GM19455 (cell line): Measurements from ENCODE around the gene HEATR5A.
"Not testable (repeated sequence)": the region's sequence is repeated elsewhere in the genome, so short reads cannot be mapped to it uniquely, and the experiment has no call there.

Source experiments
- ATAC-seq: cut with Tn5 transposase; IDR thresholded peaks from one replicate; pipeline ENCODE4 v1.9.1; 2021; ENCODE audit not compliant: unreplicated experiment

Gene HEATR5A

DNA sequence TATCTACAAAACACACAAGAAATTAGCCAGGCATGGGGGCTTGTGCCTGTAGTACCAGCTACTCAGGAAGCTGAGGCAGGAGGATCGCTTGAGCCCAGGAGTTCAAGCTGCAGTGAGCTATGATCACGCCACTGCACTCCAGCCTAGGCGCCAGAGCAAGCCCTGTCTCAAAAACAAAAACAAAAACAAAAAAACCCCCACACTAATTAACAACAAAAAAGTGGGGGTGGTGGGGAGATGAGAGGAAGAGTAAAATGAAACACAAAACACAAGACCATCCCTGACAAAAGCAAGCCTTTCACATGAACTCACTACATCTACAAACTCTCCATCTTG lies 158.9 kb downstream of the HEATR5A start:
- no peak for ATAC-seq

DNA sequence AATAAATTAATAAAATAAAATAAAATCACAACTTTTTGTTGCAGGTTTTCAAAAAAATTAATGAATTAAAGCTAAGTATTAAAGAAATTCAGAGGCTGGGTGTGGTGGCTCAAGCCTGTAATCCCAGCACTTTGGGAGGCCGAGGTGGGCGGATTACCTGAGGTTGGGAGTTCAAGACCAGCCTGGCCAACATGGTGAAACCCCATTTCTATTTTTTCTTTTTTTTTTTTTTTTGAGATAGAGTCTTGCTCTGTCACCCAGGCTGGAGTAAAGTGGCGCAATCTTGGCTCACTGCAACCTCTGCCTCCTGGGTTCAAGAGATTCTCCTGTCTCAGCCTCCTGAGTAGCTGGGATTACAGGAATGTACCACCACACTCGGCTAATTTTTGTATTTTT lies 161.3 kb downstream of the HEATR5A start:
- ATAC-seq: not testable (repeated sequence)

DNA sequence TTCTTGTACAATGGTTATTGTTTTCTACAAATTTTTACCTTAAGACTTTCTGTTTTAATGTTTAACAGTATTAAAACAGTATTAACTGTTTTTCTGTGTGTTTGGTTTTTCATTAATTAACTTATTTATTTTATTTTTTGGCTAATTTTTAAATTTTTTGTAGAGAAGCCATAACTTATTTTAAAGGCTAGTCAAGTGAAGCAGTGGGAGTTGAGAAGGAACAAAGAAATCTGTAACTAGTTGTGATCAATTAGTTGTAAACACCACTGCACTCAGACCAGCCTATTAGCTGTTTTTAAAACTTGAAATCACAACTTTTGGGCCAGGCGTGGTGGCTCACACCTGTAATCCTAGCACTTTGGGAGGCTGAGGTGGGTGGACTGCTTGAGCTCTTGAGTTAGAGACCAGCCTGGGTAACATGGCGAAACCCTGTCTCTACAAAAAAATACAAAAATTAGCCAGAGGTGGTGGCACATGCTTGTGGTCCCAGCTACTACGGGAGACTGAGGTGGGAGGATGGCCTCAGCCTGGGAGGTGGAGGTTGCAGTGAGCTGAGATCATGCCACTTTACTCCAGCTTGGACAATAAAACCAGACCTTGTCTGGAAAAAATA lies 161.8 kb downstream of the HEATR5A start:
- ATAC-seq: no peak

DNA sequence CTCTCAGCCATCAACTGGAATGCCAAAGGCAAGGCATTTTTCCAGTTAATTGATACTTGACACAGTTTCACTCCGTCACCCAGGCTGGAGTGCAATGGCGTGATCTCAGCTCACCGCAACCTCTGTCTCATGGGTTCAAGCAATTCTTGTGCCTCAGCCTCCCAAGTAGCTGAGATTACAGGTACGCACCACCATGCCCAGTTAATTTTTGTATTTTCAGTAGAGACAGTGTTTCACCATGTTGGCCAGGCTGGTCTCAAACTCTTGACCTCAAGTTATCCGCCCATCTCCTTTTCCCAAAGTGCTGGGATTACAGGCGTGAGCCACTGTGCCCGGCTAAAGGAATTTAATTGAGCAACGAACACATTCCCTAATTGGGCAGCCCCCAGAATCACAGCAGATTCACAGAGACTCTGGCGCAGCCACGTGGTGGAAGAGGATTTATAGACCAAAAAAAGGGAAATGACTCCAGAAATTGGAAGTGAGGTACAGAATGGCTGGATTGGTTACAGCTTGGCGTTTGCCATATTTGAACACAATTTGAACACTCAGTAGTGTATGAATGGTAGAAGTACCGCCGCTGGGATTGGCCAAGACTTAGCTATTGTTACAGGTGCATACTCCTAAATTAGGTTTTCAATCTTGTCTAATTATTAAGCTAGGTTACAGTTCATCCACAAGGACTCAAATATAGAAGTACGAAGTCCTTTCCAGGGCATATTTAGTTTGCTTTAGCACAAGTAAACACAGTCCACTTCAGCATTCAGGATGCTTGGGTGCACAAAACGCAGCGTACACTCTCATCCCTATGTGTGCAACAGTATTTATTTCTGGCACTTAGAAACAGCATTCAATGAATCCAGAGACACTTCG lies 162.6 kb downstream of the HEATR5A start:
- not testable (repeated sequence) for ATAC-seq

DNA sequence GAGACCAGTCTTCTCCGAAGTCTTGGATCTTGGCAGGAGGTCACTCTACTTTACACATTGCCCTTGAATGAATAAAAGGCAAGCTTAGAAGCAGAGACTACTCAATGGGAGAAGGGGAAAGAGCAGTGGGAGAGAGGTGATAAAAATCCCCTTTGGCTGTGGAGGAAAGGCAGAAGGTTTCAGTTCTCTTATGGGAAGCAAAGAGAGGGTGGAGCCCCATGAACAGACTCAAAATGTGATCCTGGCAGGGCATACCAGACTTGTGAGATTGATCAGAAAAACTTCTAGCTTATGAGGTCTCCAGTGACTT lies 163.2 kb downstream of the HEATR5A start:
- ATAC-seq: no peak

DNA sequence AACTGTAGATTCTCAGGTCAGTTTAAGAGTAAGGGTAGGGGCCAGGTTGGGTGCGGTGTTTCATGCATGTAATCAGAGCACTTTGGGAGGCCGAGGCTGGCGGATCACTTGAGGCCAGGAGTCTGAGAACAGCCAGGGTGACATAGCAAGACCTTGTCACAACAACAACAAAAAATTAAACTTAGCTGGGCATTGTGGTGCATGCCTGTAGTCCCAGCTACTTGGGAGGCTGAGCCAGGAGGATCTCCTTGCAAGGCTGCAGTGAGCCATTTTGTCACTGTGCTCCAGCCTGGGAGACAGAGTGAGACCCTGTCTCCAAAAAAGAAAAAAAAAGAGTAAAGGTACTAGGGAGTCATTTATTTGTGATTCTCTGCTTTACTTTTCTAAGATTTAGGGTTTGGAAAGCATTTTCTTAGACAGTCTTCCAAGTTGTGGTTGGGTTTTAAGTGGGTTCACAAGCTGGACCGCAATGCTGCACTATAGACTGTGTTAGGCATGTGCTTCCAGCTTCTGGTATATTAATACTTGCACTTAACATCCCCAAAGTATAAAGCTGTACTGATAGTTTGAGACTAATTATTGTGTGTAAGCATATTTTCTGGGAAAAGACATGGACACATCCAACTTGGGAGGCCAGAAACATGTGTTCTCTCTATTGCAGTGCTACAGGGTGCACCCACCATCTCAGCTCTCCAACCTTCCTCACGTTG lies 163.7 kb downstream of the HEATR5A start:
- ATAC-seq: no peak

DNA sequence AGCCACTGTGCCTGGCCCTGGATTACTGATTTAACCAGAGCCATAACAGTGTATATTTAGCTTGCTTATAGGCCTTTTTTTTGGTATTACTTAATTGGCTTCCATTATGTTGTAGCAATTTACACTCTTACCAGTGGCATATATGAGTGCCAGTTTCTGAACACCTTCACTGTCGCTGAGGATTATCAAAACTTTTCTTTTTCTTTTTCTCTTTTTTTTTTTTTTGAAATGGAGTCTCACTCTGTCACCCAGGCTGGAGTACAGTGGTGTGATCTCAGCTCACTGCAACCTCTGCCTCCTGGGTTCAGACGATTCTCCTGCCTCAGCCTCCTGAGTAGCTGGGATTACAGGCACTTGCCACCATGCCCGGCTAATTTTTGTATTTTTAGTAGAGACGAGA lies 164.4 kb downstream of the HEATR5A start:
- ATAC-seq: not testable (repeated sequence)

DNA sequence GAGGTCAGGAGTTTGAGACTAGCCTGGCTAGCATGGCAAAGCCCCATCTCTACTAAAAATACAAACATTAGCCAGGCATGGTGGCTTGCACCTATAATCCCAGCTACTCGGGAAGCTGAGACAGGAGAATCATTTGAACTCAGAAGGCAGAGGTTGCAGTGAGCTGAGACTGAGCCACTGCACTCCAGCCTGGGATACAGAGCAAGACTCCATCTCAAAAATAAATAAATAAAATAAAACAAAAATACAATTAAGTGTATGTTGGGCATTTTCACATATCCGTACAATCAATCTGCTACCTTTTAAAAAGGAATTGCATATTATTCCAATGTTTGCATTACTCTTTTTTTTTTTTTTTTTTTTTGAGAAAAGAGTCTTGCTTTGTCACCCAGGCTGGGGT lies 165.1 kb downstream of the HEATR5A start:
- no peak for ATAC-seq

DNA sequence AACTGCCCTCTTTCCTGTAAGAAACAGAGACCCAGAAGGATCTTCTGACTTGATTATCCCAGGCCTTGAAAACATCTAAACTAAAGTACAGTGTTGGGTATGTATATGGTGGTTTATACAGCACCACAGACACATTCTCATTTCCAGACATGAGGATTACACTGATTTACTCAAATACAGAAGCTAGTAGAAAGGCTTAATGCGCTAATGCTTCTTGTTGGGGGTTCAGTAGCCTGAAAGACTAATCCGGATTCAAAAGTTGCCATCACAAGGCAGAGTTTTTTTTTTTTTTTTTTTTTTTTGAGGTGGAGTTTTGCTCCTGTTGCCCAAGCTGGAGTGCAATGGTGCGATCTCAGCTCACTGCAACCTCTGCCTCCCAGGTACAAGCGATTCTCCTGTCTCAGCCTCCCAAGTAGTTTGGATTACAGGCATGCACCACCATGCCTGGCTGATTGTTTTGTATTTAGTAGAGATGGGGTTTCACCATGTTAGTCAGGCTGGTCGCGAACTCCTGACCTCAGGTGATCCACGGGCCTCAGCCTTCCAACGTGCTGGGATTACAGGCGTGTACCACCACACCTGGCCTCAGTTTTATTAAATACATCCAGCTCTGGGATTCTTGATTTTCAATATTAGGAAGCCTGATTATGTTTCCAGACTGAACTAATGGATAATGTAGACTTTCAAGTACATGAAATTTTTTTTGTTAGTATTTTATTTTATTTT lies 166.4 kb downstream of the HEATR5A start:
- no peak for ATAC-seq

DNA sequence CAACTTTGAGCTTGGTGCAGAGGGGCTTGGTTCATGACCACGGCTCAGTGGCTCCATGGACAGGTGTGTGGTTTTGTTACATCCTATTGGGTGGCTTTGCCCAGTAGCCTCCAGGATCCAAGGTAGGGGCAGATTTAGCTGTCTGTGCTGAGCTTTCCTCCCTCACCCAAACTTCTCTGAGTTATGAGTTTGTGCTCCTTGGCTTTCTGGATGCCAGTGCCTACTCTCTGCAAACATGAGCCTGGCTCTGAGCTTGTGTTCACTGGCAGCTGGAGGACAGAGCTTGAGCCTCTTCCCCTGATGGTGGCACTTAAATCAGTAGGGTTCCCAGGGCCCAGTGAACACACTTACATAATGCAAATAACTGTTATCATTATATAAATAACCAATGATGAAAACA lies 167.5 kb downstream of the HEATR5A start:
- no peak for ATAC-seq

DNA sequence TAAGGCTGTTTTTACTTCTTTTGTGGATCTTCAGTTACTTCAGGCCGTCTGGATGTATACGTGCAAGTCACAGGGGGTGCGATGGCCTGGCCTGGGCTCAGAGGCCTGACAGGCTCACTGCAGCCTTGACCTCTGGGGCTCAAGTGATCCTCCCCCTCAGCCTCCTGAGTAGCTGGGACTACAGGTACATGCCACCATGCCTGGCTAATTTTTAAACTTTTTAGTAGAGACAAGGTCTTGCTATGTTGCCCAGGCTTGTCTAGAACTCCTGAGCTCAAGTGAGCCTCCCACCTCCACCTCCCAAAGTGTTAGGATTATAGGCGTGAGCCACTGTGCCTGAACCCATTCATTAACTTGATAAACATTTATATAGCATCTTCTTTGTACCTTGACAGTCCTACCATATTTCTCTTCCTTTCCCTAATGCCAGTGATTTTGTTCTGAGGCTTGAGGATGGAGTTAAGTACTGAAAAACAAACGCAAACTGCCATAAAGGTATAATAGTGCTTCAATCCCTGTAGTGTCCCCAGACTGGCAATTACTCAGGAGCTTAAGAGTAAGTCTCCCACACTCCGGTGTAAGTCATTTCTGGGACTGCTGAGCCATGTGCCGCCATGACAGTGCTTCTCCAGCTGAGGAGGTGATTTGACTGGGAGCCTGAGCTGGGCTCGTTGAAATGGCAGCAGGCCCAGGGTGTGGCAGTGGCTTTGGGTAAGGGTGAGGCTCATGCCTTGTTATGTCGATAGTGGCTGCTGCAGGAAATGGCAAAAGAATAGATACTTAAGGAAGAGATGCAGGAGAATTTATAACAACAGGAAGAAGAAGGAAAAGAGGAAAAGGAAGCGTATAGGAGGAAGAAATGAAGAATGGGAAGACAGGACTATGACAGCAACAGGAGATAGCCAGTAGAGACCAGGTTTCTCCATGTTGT lies 169.1 kb downstream of the HEATR5A start:
- no peak for ATAC-seq

DNA sequence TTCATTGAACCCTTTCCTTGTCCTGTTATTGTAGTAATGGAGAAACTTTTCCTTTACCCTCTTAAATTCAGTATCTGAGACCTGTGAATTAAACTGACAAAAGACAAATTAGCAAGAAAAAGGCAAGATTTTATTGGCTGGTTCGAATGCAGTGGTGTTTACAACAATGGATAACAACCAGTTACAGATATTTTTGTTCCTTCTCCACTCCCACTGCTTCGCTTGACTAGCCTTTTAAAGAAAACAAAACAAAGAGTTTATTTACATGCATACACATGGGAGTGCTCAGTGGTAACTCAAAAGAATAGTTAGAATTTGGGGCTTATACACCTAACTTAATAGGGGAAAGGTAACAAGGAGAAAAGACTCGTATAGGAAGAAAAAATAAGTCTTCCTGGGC lies 175.7 kb downstream of the HEATR5A start:
- no peak for ATAC-seq

DNA sequence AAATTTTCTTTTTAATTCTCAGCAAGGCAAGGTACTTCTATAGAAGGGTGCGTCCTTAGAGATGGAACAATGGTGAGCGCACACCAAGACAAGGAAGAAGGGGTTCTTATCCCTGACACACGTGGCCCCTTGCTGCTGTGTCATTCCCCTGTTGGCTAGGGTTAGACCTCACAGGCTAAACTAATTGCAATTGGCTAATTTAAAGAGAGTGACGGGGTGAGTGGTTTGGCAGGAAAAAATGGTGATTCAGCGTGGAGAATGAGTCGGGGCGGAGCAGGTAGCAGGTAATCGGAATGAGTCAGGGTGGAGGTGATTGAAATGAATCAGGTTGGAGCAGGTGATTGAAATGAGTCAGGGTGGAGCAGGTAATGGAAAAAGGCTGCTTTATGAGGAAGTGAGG lies 176.5 kb downstream of the HEATR5A start:
- ATAC-seq: no peak

DNA sequence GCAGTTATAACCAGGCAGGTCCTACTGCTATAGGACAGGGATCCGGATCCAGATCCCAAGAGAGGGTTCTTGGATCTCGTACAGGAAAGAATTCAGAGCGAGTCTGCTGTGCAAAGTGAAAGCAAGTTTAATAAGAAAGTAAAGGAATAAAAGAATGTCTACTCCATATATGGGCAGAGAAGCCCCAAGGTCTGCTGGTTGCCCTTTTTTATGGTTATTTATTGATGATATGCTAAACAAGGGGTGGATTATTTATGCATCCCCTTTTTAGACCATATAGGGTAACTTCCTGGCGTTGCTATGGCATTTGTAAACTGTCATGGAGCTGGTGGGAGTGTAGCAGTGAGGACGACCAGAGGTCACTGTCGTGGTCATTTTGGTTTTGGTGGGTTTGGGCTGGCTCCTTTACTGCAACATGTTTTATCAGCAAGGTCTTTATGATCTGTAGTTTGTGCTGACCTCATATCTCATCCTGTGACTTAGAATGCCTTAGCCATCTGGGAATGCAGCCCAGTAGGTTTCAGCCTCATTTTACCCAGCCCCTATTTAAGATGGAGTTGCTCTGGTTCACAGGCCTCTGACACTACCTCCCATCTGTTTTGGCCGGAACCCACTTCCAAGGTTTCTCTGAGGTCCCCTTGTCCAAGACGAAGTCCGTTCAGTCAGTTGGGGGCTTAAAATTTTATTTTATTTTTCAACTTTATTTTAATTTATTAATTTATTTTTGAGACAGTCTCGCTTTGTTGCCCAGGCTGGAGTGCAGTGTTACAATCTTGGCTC lies 178.0 kb downstream of the HEATR5A start:
- not testable (repeated sequence) for ATAC-seq
